H1 (cell line): ENCODE data around the gene UBE2O.

ENCODE experiments used
- JUN ChIP-seq: IDR thresholded peaks from 2 replicates; pipeline ENCODE4 v1.6.1; 2011; ENCODE audit warnings: low read depth, mild to moderate bottlenecking, improper control_type of control experiment, low read length
- KDM5A ChIP-seq: fragments of 200-600 bp; IDR thresholded peaks from 2 replicates; pipeline ENCODE4 v1.7.1; 2012; ENCODE audit warnings: mild to moderate bottlenecking, low read length, inconsistent platforms, mixed read lengths
- POLR2A ChIP-seq, 2 experiments: IDR thresholded peaks; 1 replicate in 1 of 2; 2 replicates in 1 of 2; pipeline ENCODE4 v1.6.1; 2011; ENCODE audit warnings: low read depth in 2 of 2, low read length in 2 of 2, mild to moderate bottlenecking in 2 of 2; ENCODE audit errors: control extremely low read depth in 1 of 2
- POLR2AphosphoS5 ChIP-seq: IDR thresholded peaks from 2 replicates; pipeline ENCODE4 v1.6.1; 2011; ENCODE audit warnings: low read depth, low read length
- SP1 ChIP-seq: IDR thresholded peaks from 2 replicates; pipeline ENCODE4 v1.6.1; 2011; ENCODE audit warnings: low read depth, low read length
- TAF1 ChIP-seq: IDR thresholded peaks from 2 replicates; pipeline ENCODE4 v1.6.1; 2011; ENCODE audit warnings: mild to moderate bottlenecking, low read depth, low read length
- TF ChIP-seq, protein P1 (sequence below): IDR thresholded peaks from 2 replicates; pipeline ENCODE4 v1.6.1; 2012; ENCODE audit warnings: inconsistent platforms
- TF ChIP-seq, protein P2 (sequence below): IDR thresholded peaks from 2 replicates; pipeline ENCODE4 v1.6.1; 2012; ENCODE audit warnings: low read length, inconsistent platforms

DNA sequence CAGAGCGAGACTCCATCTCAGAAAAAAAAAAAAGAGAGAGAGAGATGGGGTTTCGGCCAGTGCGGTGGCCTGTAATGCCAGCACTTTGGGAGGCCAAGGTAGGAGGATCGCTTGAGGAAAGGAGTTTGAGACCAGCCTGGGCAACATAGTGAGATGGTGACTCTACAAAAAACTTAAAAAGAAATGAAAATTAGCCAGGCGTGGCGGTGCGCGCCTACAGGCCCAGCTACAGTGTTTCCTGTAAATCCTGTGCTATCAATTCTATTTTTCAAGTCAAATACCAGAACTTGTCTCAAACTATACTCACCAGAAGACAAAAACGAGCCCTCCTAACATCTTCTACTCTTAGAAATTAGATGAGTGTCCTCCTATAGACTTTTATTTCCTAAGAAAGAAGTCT lies 19.3 kb downstream of the UBE2O start:
- TF ChIP-seq TAF1 (no peak), POLR2AphosphoS5 (no peak), POLR2A (IDR thresholded peaks at IDR 0.05; ENCODE audit: control extremely low read depth in 1 of 2, low read depth in 2 of 2, low read length in 2 of 2) (no peak), SP1 (no peak), JUN (no peak), KDM5A (no peak)
- TF ChIP-seq, protein P1, sequence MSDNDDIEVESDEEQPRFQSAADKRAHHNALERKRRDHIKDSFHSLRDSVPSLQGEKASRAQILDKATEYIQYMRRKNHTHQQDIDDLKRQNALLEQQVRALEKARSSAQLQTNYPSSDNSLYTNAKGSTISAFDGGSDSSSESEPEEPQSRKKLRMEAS: no peak
- TF ChIP-seq, protein P2, sequence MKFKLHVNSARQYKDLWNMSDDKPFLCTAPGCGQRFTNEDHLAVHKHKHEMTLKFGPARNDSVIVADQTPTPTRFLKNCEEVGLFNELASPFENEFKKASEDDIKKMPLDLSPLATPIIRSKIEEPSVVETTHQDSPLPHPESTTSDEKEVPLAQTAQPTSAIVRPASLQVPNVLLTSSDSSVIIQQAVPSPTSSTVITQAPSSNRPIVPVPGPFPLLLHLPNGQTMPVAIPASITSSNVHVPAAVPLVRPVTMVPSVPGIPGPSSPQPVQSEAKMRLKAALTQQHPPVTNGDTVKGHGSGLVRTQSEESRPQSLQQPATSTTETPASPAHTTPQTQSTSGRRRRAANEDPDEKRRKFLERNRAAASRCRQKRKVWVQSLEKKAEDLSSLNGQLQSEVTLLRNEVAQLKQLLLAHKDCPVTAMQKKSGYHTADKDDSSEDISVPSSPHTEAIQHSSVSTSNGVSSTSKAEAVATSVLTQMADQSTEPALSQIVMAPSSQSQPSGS: no peak
